ENCODE measurements around the gene PDCD1. TPM values are rescaled to one million over a fixed set of nuclear protein-coding genes. Genes with fewer than 3 reads are reported as not detected.

The PDCD1 gene
- total RNA-seq, 6 donors from 2014 or later: 0.49 to 4.2 (median 0.91) TPM; not detected in 1

DNA sequence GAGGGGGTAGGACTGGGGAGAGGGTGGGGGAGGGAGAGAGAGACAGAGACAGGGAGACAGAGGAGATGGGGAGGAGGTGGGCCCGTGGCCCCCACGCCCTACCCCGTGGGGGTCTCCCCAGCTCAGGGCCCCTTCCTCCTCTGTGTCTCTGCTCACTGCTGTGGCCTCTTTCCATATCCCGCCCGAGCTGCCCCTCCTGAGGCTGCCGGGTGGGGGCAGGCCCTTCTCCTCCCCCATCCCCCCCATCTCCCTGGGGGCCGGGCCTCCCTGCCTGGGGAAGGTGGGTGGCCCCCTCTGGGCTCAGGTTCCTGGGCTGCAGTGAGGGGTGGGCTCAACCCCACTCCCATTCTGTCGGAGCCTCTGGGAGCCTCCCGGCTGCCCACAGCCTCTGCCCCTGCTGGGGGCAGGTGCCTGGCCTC lies 332 bp upstream of the PDCD1 start:
- DNase-seq: peak in 1 of 2 donors; percentile 70
- TF ChIP-seq EP300 (IDR thresholded peaks at IDR 0.05): no peak
- TF ChIP-seq POLR2A (IDR thresholded peaks at IDR 0.05): no peak
- TF ChIP-seq POLR2AphosphoS5 (IDR thresholded peaks at IDR 0.05): no peak
- TF ChIP-seq, protein P1, sequence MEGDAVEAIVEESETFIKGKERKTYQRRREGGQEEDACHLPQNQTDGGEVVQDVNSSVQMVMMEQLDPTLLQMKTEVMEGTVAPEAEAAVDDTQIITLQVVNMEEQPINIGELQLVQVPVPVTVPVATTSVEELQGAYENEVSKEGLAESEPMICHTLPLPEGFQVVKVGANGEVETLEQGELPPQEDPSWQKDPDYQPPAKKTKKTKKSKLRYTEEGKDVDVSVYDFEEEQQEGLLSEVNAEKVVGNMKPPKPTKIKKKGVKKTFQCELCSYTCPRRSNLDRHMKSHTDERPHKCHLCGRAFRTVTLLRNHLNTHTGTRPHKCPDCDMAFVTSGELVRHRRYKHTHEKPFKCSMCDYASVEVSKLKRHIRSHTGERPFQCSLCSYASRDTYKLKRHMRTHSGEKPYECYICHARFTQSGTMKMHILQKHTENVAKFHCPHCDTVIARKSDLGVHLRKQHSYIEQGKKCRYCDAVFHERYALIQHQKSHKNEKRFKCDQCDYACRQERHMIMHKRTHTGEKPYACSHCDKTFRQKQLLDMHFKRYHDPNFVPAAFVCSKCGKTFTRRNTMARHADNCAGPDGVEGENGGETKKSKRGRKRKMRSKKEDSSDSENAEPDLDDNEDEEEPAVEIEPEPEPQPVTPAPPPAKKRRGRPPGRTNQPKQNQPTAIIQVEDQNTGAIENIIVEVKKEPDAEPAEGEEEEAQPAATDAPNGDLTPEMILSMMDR (IDR thresholded peaks at IDR 0.05): no peak
- Histone ChIP-seq H3K36me3 (no peaks in the 10 kb centered on the region), H3K4me3 (peak overlapping the region in 3 of 4 donors; percentile 12 to 33 (median 23)), H3K4me1 (peaks cover 6 to 23% (median 15%) of the 10 kb centered on the region in 4 donors), H3K27ac (peak overlapping the region; percentile 38 to 84 (median 70)), H3K9me3 (no peaks in the 10 kb centered on the region), H3K27me3 (peaks cover 0 to 8% (median 4%) of the 10 kb centered on the region in 4 donors)
- ATAC-seq (ENCODE audit: low FRiP score in 2 of 2): no peak
- WGBS, 2 donors: 0 to 24% methylated on average over 1 to 9 of the region's 9 CpGs

DNA sequence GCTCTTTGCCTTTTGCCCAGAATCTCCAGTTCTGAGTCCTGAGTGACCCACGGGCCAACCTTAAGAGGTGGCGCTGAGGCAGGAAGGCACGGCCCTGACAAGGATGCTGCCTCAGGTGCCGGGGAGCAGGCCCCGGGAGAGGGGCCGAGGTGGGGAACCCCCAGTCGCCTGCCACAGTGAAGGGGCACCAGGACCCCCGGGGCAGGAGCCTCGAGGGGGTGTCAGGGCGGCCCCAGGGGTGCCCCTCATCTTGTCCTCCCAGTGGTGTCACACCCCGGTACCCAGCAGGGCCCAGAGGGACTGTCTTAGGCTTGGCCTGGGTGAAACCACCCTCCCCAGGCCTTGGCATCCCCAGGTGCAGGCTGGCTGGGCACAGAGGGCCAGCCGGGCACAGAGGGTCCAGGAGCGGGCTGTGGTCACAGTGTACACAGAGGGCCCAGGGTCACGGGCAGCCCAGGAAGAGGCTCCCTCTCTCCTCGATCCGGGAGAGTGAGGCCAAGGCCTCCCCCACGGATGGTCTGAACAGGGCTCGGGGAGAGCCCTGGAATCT lies 1.0 kb downstream of the PDCD1 start:
- Histone ChIP-seq H3K27ac (peak overlapping the region in 1 of 4 donors; percentile 37), H3K27me3 (no peaks in the 10 kb centered on the region), H3K4me3 (peak overlapping the region in 3 of 4 donors; percentile 23 to 33 (median 30)), H3K9me3 (no peaks in the 10 kb centered on the region), H3K36me3 (no peaks in the 10 kb centered on the region), H3K4me1 (peaks cover 0 to 14% (median 10%) of the 10 kb centered on the region in 4 donors)
- peak in 1 of 2 donors; percentile 75 for DNase-seq
- TF ChIP-seq, protein P1 (IDR thresholded peaks at IDR 0.05): no peak
- TF ChIP-seq POLR2A (IDR thresholded peaks at IDR 0.05): no peak
- TF ChIP-seq POLR2AphosphoS5 (IDR thresholded peaks at IDR 0.05): no peak
- no peak for TF ChIP-seq EP300 (IDR thresholded peaks at IDR 0.05)
- WGBS, 2 donors: 74 to 85% methylated on average over 8 to 15 of the region's 18 CpGs
- no peak for ATAC-seq (ENCODE audit: low FRiP score in 2 of 2)

DNA sequence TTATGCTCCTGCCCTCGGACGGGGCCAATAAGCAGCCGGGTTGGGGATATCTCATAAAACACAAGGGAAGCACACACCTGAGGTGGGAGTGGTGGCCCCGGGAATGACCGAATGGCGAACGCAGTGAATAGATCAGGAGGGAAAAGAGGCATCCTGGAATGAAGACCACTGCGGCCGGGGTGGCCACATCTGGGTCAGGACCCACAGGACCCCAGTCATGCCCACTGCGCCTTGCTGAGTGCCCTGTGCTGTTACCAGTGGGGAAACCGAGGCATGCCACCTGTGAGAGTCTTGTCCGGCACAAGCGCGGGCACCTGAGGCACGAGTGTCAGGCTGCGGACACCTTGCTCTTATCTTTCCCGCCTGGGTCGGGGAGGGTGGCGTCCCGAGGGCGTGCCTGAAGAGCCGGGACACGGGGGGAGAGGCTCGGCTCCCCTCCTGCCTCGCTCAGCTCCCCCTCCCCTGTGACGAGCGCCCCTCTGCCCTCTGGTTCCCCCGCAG lies 1.6 kb downstream of the PDCD1 start:
- Histone ChIP-seq H3K9me3 (no peaks in the 10 kb centered on the region), H3K4me3 (peak overlapping the region in 1 of 4 donors; percentile 30), H3K27ac (no peak overlapping the region), H3K36me3 (no peaks in the 10 kb centered on the region), H3K27me3 (no peaks in the 10 kb centered on the region), H3K4me1 (peaks cover 0 to 14% (median 10%) of the 10 kb centered on the region in 4 donors)
- WGBS, 2 donors: 85 to 93% methylated on average over 14 to 27 of the region's 28 CpGs
- DNase-seq: no peak
- ATAC-seq (ENCODE audit: low FRiP score in 2 of 2): no peak
- no peak for TF ChIP-seq EP300 (IDR thresholded peaks at IDR 0.05)
- TF ChIP-seq POLR2A (IDR thresholded peaks at IDR 0.05): no peak
- TF ChIP-seq, protein P1 (IDR thresholded peaks at IDR 0.05): no peak
- TF ChIP-seq POLR2AphosphoS5 (IDR thresholded peaks at IDR 0.05): no peak

DNA sequence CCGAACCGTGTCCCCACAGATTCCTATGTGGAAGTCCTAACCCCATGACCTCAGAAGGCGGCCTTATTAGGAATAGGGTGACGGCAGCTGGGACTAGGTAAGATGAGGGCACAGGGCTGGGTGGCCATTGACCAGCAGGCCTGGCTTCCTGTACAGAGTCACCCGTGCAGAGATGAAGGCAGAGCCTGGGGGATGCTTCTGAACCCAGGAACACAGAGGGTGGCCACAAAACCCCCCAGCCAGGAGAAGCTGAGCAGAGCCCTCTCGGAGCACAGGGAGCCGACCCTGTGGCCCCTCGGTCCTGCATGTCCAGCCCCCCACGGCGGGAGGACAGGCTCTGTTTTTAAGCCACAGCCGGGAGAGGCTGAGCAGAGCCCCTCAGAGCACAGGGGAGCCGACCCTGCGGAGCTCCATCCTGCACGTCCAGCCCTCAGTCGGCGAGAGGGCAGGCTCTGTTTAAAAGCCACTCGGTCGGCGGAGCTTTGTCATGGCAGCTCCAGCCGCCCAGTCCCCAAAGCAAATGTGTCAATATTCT lies 2.7 kb downstream of the PDCD1 start:
- Histone ChIP-seq H3K9me3 (no peaks in the 10 kb centered on the region), H3K27ac (no peak overlapping the region), H3K4me3 (no peak overlapping the region), H3K36me3 (no peaks in the 10 kb centered on the region), H3K4me1 (peaks cover 0 to 14% (median 10%) of the 10 kb centered on the region in 4 donors), H3K27me3 (no peaks in the 10 kb centered on the region)
- WGBS, 2 donors: 76 to 77% methylated on average over 8 to 20 of the region's 20 CpGs
- TF ChIP-seq, protein P1 (IDR thresholded peaks at IDR 0.05): no peak
- TF ChIP-seq POLR2AphosphoS5 (IDR thresholded peaks at IDR 0.05): no peak
- TF ChIP-seq EP300 (IDR thresholded peaks at IDR 0.05): no peak
- no peak for TF ChIP-seq POLR2A (IDR thresholded peaks at IDR 0.05)
- DNase-seq (peak in 1 of 2 donors; percentile 59), ATAC-seq (ENCODE audit: low FRiP score in 2 of 2) (no peak)

Measured in upper lobe of left lung (tissue), 6 donors.